HG03097 (cell line): ENCODE results near the gene GOLGA7B.

Experiments used
- ATAC-seq: cut with Tn5 transposase; IDR thresholded peaks from one replicate; pipeline ENCODE4 v1.9.1; 2021; ENCODE audit not compliant: unreplicated experiment, low FRiP score

Gene GOLGA7B

GRCh38 chr10:97866524-97867219 lies 17.0 kb downstream of the GOLGA7B start:
- ATAC-seq = no peak

- ATAC-seq = no peak
Measured at GRCh38 chr10:97867220-97867800, 17.7 kb downstream of the GOLGA7B start.

- ATAC-seq = no peak
Measured at GRCh38 chr10:97868134-97868685, 18.6 kb downstream of the GOLGA7B start.

GRCh38 chr10:97869091-97870042 lies 19.7 kb downstream of the GOLGA7B start:
- peak; percentile 92 for ATAC-seq

- no peak for ATAC-seq
Measured at GRCh38 chr10:97870990-97871389, 21.3 kb downstream of the GOLGA7B start.

- ATAC-seq = no peak
Measured at GRCh38 chr10:97873569-97873968, 23.9 kb downstream of the GOLGA7B start.

- no peak for ATAC-seq
Measured at GRCh38 chr10:97874332-97874731, 24.7 kb downstream of the GOLGA7B start.

- no peak for ATAC-seq
Measured at GRCh38 chr10:97875391-97875790, 25.7 kb downstream of the GOLGA7B start.

- ATAC-seq = no peak
Measured at GRCh38 chr10:97876402-97876801, 26.8 kb downstream of the GOLGA7B start.

- no peak for ATAC-seq
Measured at GRCh38 chr10:97879241-97879640, 29.6 kb downstream of the GOLGA7B start.

- no peak for ATAC-seq
Measured at GRCh38 chr10:97880109-97880508, 30.5 kb downstream of the GOLGA7B start.

- ATAC-seq = no peak
Measured at GRCh38 chr10:97882142-97883091, 32.8 kb downstream of the GOLGA7B start.

GRCh38 chr10:97883092-97883485 lies 33.4 kb downstream of the GOLGA7B start:
- no peak for ATAC-seq

- no peak for ATAC-seq
Measured at GRCh38 chr10:97886286-97886685, 36.6 kb downstream of the GOLGA7B start.

- ATAC-seq = no peak
Measured at GRCh38 chr10:97887399-97887798, 37.8 kb downstream of the GOLGA7B start.

GRCh38 chr10:97888134-97888533 lies 38.5 kb downstream of the GOLGA7B start:
- no peak for ATAC-seq

GRCh38 chr10:97888641-97889262 lies 39.1 kb downstream of the GOLGA7B start:
- ATAC-seq = no peak

- ATAC-seq = no peak
Measured at GRCh38 chr10:97889461-97890265, 40.0 kb downstream of the GOLGA7B start.
